Measurements from ENCODE around the gene UTS2R. TPM values are rescaled to one million over a fixed set of nuclear protein-coding genes. Genes with fewer than 3 reads are reported as not detected.

The UTS2R gene
- total RNA-seq, 1 donor from 2014 or later, result not detected

GRCh38 chr17:82418001-82418986, 46.7 kb downstream of the UTS2R start, which contains the start of the genes HEXD and OGFOD3:
Gene HEXD (plus strand): TSS chr17:82418347. CDS start chr17:82419800, 1,453 bp downstream.
Gene OGFOD3 (minus strand): TSS chr17:82418586. CDS start chr17:82418485, 101 bp downstream.
- H3K27me3 Mint-ChIP-seq (ENCODE audit: low read depth), result no peaks in the 10 kb centered on the region
- DNase-seq (ENCODE audit: low spot score), result peak; percentile 85
- intact Hi-C loops (cut with micrococcal nuclease), result loop anchor here (1.0 to 10.0 kb wide), 5 partner anchors 33 to 383 kb away; partner anchors contain the start of genes CYBC1, DCXR, NARF and RAC3
- peak within 1 kb of the TSS; percentile 77 for H3K4me3 Mint-ChIP-seq (ENCODE audit: low read depth)
- peaks cover 34% of the 10 kb centered on the region for H3K36me3 Mint-ChIP-seq (ENCODE audit: low read depth)
- H3K4me1 Mint-ChIP-seq (ENCODE audit: low read depth), result peaks cover 22% of the 10 kb centered on the region
- H3K27ac Mint-ChIP-seq, result peak within 1 kb of the TSS; percentile 60
- H3K9me3 Mint-ChIP-seq, result no peaks in the 10 kb centered on the region

GRCh38 chr17:82419540-82419939, 48.0 kb downstream of the UTS2R start:
- H3K4me1 Mint-ChIP-seq (ENCODE audit: low read depth), result peaks cover 18% of the 10 kb centered on the region
- H3K27me3 Mint-ChIP-seq (ENCODE audit: low read depth), result no peaks in the 10 kb centered on the region
- DNase-seq (ENCODE audit: low spot score), result no peak
- no peaks in the 10 kb centered on the region for H3K9me3 Mint-ChIP-seq
- intact Hi-C loops (cut with micrococcal nuclease), result loop anchor here (2.0 to 10.0 kb wide), 3 partner anchors 31 to 385 kb away; partner anchors contain the start of genes CYBC1, DCXR and RAC3
- H3K27ac Mint-ChIP-seq, result peak overlapping the region; percentile 60
- peaks cover 37% of the 10 kb centered on the region for H3K36me3 Mint-ChIP-seq (ENCODE audit: low read depth)
- peak overlapping the region; percentile 77 for H3K4me3 Mint-ChIP-seq (ENCODE audit: low read depth)

- intact Hi-C loops (cut with micrococcal nuclease), result no loop called here
- H3K27ac Mint-ChIP-seq, result no peak overlapping the region
- H3K4me1 Mint-ChIP-seq (ENCODE audit: low read depth), result peaks cover 14% of the 10 kb centered on the region
Observed at GRCh38 chr17:82424001-82424862, 52.7 kb downstream of the UTS2R start.

GRCh38 chr17:82424863-82425159, 53.2 kb downstream of the UTS2R start:
- Mint-ChIP-seq H3K36me3 (ENCODE audit: low read depth) (peaks cover 50% of the 10 kb centered on the region), H3K4me3 (ENCODE audit: low read depth) (no peak overlapping the region), H3K4me1 (ENCODE audit: low read depth) (peaks cover 14% of the 10 kb centered on the region), H3K27ac (no peak overlapping the region), H3K27me3 (ENCODE audit: low read depth) (no peaks in the 10 kb centered on the region), H3K9me3 (no peaks in the 10 kb centered on the region)
- intact Hi-C loops (cut with micrococcal nuclease), result no loop called here
- no peak for DNase-seq (ENCODE audit: low spot score)

More at GRCh38 chr17:82424001-82424862, 52.7 kb downstream of the UTS2R start:
- peak; percentile 48 for DNase-seq (ENCODE audit: low spot score)
- no peaks in the 10 kb centered on the region for H3K9me3 Mint-ChIP-seq
- H3K36me3 Mint-ChIP-seq (ENCODE audit: low read depth), result peaks cover 48% of the 10 kb centered on the region
- no peak overlapping the region for H3K4me3 Mint-ChIP-seq (ENCODE audit: low read depth)
- H3K27me3 Mint-ChIP-seq (ENCODE audit: low read depth), result no peaks in the 10 kb centered on the region

Other genes starting within 250 kb of the UTS2R start
- 51.7 and 53.1 TPM in 2 replicates for gene CCDC57, start 158.9 kb upstream of the UTS2R start, total RNA-seq
- 187 and 200 TPM in 2 replicates for gene SLC16A3, start 142.7 kb upstream of the UTS2R start, total RNA-seq
- 139 and 151 TPM in 2 replicates for gene CSNK1D, start 98.1 kb upstream of the UTS2R start, total RNA-seq
- gene CD7, start 54.2 kb upstream of the UTS2R start, total RNA-seq, result 345 and 351 TPM in 2 replicates
- 2.7 and 3.7 TPM in 2 replicates for gene SECTM1, start 38.0 kb upstream of the UTS2R start, total RNA-seq
- gene TEX19, start 12.5 kb upstream of the UTS2R start, total RNA-seq, result not detected in 2 replicates
- 36.6 and 36.7 TPM in 2 replicates for gene HEXD, start 46.6 kb downstream of the UTS2R start, total RNA-seq
- gene OGFOD3, start 46.8 kb downstream of the UTS2R start, total RNA-seq, result 29.1 and 30.5 TPM in 2 replicates
- gene CYBC1, start 79.0 kb downstream of the UTS2R start, total RNA-seq, result 252 and 265 TPM in 2 replicates
- gene NARF, start 87.0 kb downstream of the UTS2R start, total RNA-seq, result 114 and 123 TPM in 2 replicates
- 92.9 and 95.2 TPM in 2 replicates for gene FOXK2, start 148.0 kb downstream of the UTS2R start, total RNA-seq